ENCODE results near the gene LRRC71. TPM values are rescaled to one million over a fixed set of nuclear protein-coding genes. Genes with fewer than 3 reads are reported as not detected.

Gene LRRC71
- total and polyA plus RNA-seq, 10 of the 15 experiments (the other 5 are each of a cell fraction or from before 2014, with no cell fraction given), result not detected

- Histone ChIP-seq H3K4me3 (no peak overlapping the region), H3K4me1 (ENCODE audit: control insufficient read depth, insufficient read depth, low read length) (no peaks in the 10 kb centered on the region), H3K79me2 (ENCODE audit: control insufficient read depth, insufficient read depth, low read length) (no peaks in the 10 kb centered on the region), H3K36me3 (ENCODE audit: control insufficient read depth in 2 of 2, insufficient read depth in 2 of 2, low read length in 1 of 2) (no peaks in the 10 kb centered on the region), H3K27me3 (replicated peaks in 1 of 2; ENCODE audit: control insufficient read depth in 2 of 2, insufficient read depth in 2 of 2, low read length in 1 of 2) (peaks cover 0 to 2% of the 10 kb centered on the region in 2 experiments; a peak in 1 of 4 replicates), H3K9ac (ENCODE audit: control insufficient read depth, insufficient read depth, low read length) (no peak overlapping the region), H2AFZ (ENCODE audit: control insufficient read depth, low read depth, low read length) (no peak overlapping the region), H3K9me3 (replicated peaks; ENCODE audit: control insufficient read depth, insufficient read depth, low read length) (no peaks in the 10 kb centered on the region), H3K4me2 (ENCODE audit: control insufficient read depth, insufficient read depth) (no peak overlapping the region), H3K27ac (ENCODE audit: control insufficient read depth, insufficient read depth) (no peak overlapping the region), H4K20me1 (ENCODE audit: control insufficient read depth, insufficient read depth) (no peaks in the 10 kb centered on the region)
- ChIA-PET POLR2A (no interaction called here), RAD21 (ENCODE audit: unreplicated experiment) (interaction anchor here (1.4 to 5.6 kb wide), 2 partner anchors 15 to 161 kb away, joined by 3 to 33 read pairs; no protein-coding TSS in a partner anchor), SMC1A (ENCODE audit: uncharacterized antibody, unreplicated experiment) (interaction anchor here (0.6 to 1.4 kb wide), 3 partner anchors 161 to 328 kb away, joined by 3 to 4 read pairs (median 4); no protein-coding TSS in a partner anchor), CTCF (interaction anchor here (0.5 to 4.7 kb wide), 6 partner anchors 8 to 224 kb away, joined by 3 to 47 read pairs (median 3); no protein-coding TSS in a partner anchor)
- no peak for FAIRE-seq
- in situ Hi-C loops (cut with MboI) (no loop called here), intact Hi-C loops (cut with micrococcal nuclease; ENCODE audit: unreplicated experiment) (loop anchor here (5.0 to 10.0 kb wide), 3 partner anchors 44 to 242 kb away; no protein-coding TSS in a partner anchor)
- TF ChIP-seq RUNX3 (IDR thresholded peaks at IDR 0.05; ENCODE audit: low read length), result no peak
- TF ChIP-seq PRDM15 (CRISPR knock-in tag; IDR thresholded peaks at IDR 0.05), result no peak
- TF ChIP-seq, protein P1, sequence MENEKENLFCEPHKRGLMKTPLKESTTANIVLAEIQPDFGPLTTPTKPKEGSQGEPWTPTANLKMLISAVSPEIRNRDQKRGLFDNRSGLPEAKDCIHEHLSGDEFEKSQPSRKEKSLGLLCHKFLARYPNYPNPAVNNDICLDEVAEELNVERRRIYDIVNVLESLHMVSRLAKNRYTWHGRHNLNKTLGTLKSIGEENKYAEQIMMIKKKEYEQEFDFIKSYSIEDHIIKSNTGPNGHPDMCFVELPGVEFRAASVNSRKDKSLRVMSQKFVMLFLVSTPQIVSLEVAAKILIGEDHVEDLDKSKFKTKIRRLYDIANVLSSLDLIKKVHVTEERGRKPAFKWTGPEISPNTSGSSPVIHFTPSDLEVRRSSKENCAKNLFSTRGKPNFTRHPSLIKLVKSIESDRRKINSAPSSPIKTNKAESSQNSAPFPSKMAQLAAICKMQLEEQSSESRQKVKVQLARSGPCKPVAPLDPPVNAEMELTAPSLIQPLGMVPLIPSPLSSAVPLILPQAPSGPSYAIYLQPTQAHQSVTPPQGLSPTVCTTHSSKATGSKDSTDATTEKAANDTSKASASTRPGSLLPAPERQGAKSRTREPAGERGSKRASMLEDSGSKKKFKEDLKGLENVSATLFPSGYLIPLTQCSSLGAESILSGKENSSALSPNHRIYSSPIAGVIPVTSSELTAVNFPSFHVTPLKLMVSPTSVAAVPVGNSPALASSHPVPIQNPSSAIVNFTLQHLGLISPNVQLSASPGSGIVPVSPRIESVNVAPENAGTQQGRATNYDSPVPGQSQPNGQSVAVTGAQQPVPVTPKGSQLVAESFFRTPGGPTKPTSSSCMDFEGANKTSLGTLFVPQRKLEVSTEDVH (IDR thresholded peaks at IDR 0.05; ENCODE audit: low read depth, partially characterized antibody), result no peak
- no peak for TF ChIP-seq RBBP5 (conservative IDR thresholded peaks at IDR 0.05)
- TF ChIP-seq EP300 (IDR thresholded peaks at IDR 0.05; ENCODE audit: borderline replicate concordance in 1 of 2, control insufficient read depth in 1 of 2, low read depth in 2 of 2, low read length in 2 of 2), result no peak
- no peak for TF ChIP-seq MYB (IDR thresholded peaks at IDR 0.05; ENCODE audit: borderline replicate concordance, low read depth, low read length)
- TF ChIP-seq ZNF622 (IDR thresholded peaks at IDR 0.05), result no peak
- TF ChIP-seq BRCA1 (IDR thresholded peaks at IDR 0.05; ENCODE audit: low read depth, low read length), result no peak
- TF ChIP-seq HCFC1 (IDR thresholded peaks at IDR 0.05; ENCODE audit: low read length), result no peak
- TF ChIP-seq DPF2 (IDR thresholded peaks at IDR 0.05), result no peak
- no peak for TF ChIP-seq CBFB (IDR thresholded peaks at IDR 0.05; ENCODE audit: low read depth)
- ATAC-seq, result peak; percentile 30; the same call in 2 of the 3 replicates
- BruUV-seq (replicated peaks), result no TSS peak
- WGBS (ENCODE audit: insufficient coverage, insufficient replicate concordance, low lambda C conversion rate, missing lambda C conversion rate), result 55% methylated on average over 24 of the region's 24 CpGs
- no peak for DNase-seq (ENCODE audit: low read depth, low spot score)
Observed at GRCh38 chr1:156912861-156913808, 7.3 kb upstream of the LRRC71 start.

All from GM12878 (cell line).